ENCODE data around the gene WNT2.

The WNT2 gene

DNA sequence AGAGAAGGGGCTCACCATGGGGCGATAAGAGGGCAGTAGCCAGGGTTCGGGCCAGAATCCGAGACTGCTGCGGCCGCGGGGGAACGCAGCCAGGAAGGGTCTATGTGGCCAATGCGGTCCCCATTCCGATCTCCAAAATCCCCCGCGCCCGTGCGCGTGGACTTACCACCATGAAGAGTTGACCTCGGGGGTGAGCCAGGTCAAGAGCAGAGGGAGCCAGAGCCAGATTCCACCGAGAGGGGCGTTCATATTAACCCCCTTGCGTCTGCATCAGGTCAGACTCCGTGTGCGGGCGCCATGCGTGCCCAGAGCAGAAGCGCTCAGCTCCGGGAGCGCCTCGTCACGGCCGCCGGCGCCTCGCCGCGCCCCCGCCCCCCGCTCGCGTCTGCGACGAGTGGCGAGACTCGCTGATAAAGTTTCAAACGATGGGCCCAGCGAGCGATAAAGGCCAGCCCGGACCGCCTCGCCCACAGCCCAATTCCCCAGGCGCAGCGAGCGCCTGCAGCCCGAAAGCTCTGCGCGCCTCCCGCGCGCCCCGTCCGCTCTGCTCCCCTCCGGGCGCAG, at the start of gene WNT2:
Gene WNT2 (minus strand): TSS at position 318 of the 564 bp plus-strand sequence. CDS start 69 bp downstream, at position 249.
- DNase-seq (ENCODE audit: extremely low spot score): peak; percentile 33
- TF ChIP-seq NFRKB (IDR thresholded peaks at IDR 0.05) (no peak), ZNF384 (IDR thresholded peaks at IDR 0.05) (no peak), FOXM1 (IDR thresholded peaks at IDR 0.05; ENCODE audit: borderline replicate concordance) (no peak), FOXA1 (IDR thresholded peaks at IDR 0.05) (no peak)
- TF ChIP-seq, protein P1, sequence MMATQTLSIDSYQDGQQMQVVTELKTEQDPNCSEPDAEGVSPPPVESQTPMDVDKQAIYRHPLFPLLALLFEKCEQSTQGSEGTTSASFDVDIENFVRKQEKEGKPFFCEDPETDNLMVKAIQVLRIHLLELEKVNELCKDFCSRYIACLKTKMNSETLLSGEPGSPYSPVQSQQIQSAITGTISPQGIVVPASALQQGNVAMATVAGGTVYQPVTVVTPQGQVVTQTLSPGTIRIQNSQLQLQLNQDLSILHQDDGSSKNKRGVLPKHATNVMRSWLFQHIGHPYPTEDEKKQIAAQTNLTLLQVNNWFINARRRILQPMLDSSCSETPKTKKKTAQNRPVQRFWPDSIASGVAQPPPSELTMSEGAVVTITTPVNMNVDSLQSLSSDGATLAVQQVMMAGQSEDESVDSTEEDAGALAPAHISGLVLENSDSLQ (IDR thresholded peaks at IDR 0.05): no peak
- ChIA-PET CTCF (no interaction called here), POLR2A (no interaction called here)

DNA sequence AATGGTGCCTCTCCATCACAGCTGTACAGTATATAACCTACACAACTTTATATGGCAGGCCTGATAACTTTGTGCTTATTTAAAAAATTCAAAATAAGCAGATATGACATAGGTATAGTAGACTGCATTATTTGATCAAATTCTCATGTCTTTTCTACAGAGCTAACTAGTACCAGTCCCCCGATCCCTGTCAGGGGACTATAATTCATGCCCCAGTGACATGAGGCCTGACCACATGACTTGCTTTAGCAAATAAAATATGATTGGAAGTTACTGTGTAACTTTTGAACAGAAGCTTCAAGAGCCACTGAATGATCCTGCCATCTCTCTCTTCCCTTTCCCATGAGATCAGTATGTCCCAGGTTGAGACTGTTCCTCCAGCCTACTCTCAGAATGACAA, 49.2 kb upstream of the WNT2 start:
- ChIA-PET POLR2A (no interaction called here), CTCF (interaction anchor here (1.1 kb wide), 1 partner anchor 152 kb away, joined by 3 read pairs; no protein-coding TSS in a partner anchor)
- DNase-seq (ENCODE audit: extremely low spot score): no peak
- TF ChIP-seq FOXM1 (IDR thresholded peaks at IDR 0.05; ENCODE audit: borderline replicate concordance): no peak
- TF ChIP-seq BHLHE40 (IDR thresholded peaks at IDR 0.05; ENCODE audit: borderline replicate concordance): no peak
- TF ChIP-seq FOXK2 (IDR thresholded peaks at IDR 0.05): no peak
- TF ChIP-seq TARDBP (IDR thresholded peaks at IDR 0.05): no peak
- TF ChIP-seq ARNT (IDR thresholded peaks at IDR 0.05): no peak
- no peak for TF ChIP-seq SUZ12 (IDR thresholded peaks at IDR 0.05)
- TF ChIP-seq HDGF (IDR thresholded peaks at IDR 0.05; ENCODE audit: borderline replicate concordance): no peak
- no peak for TF ChIP-seq ELF4 (IDR thresholded peaks at IDR 0.05)
- TF ChIP-seq SP1 (IDR thresholded peaks at IDR 0.05): no peak
- TF ChIP-seq LEF1 (IDR thresholded peaks at IDR 0.05; ENCODE audit: borderline replicate concordance): no peak
- no peak for TF ChIP-seq L3MBTL2 (conservative IDR thresholded peaks at IDR 0.05)
- TF ChIP-seq FOXA1 (IDR thresholded peaks at IDR 0.05): no peak
- TF ChIP-seq, protein P1 (IDR thresholded peaks at IDR 0.05): no peak; the same call in 1 of the 2 replicates
- no peak for TF ChIP-seq NFRKB (IDR thresholded peaks at IDR 0.05)
- no peak for TF ChIP-seq CTBP1 (IDR thresholded peaks at IDR 0.05; ENCODE audit: borderline replicate concordance)
- no peak for TF ChIP-seq ZNF384 (IDR thresholded peaks at IDR 0.05)

DNA sequence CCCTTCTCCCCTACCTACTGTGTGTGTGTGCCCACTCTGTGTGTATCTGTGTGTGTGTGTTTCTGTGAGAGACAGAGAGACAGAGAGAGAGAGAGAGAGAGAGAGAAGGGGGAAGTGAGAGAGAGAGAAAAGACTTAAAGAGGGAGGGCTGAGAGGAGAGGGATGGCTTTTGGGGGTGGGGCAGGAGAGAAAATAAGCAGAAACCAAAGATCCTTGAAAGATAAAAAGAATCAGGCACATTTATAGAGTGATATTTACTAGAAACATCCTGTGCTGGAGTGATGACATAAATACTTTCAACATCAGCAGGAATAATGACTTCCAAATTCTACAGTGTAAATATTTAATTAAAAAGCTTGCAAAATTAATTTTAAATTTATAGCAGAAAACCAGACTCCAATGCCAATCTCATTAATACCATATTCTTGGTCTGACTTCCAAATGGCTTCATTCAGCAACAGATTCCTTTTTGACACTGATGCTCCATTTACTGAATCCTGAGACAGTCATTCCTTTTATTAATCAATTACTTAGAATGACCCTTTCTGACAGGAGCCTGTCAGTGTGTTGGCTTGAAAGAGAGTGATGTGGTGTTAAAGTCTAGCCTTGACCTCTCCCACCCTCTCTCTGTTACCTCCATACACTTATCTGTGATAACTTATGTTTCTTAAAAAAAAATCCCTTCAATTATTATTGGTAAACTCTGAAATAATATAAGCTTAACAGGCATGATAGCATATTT, 41.7 kb upstream of the WNT2 start:
- ChIA-PET CTCF (interaction anchor here (0.7 kb wide), 1 partner anchor 19 kb away, joined by 3 read pairs; no protein-coding TSS in a partner anchor), POLR2A (no interaction called here)
- no peak for DNase-seq (ENCODE audit: extremely low spot score)
- TF ChIP-seq SP1 (IDR thresholded peaks at IDR 0.05): no peak
- no peak for TF ChIP-seq BHLHE40 (IDR thresholded peaks at IDR 0.05; ENCODE audit: borderline replicate concordance)
- no peak for TF ChIP-seq L3MBTL2 (conservative IDR thresholded peaks at IDR 0.05)
- TF ChIP-seq LEF1 (IDR thresholded peaks at IDR 0.05; ENCODE audit: borderline replicate concordance): no peak
- no peak for TF ChIP-seq FOXA1 (IDR thresholded peaks at IDR 0.05)
- no peak for TF ChIP-seq FOXM1 (IDR thresholded peaks at IDR 0.05; ENCODE audit: borderline replicate concordance)
- TF ChIP-seq SUZ12 (IDR thresholded peaks at IDR 0.05): no peak
- no peak for TF ChIP-seq ARNT (IDR thresholded peaks at IDR 0.05)
- TF ChIP-seq HDGF (IDR thresholded peaks at IDR 0.05; ENCODE audit: borderline replicate concordance): no peak
- TF ChIP-seq, protein P1 (IDR thresholded peaks at IDR 0.05): no peak
- TF ChIP-seq FOXK2 (IDR thresholded peaks at IDR 0.05): no peak
- no peak for TF ChIP-seq CTBP1 (IDR thresholded peaks at IDR 0.05; ENCODE audit: borderline replicate concordance)
- TF ChIP-seq ZNF384 (IDR thresholded peaks at IDR 0.05): no peak

DNA sequence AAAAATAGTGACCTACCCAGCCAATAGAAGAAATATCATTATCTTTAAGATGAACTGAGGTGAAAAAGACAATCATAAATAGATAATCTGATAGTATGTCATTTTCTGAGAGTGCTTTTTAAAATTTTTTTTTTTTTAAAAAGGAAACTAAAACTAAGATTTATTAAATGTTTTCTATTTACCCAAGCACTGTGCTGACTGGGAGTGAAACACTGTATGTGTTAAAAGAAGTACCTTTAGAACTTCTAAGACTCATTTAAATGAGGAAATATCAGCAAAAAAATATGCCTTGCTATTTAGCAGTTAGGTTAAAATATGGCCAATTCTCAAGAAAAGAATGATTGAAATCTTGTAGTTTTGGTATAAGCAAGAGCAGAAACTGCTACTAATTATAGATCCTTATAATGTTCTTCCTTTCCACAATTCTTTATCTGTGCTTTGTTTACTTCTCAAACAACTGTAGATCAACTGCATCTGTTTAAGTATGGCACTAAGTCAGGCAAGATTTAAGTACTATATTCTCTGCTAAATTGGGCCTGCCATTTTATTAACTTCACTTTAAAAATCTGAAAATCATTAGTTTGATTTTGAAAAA, 39.5 kb upstream of the WNT2 start:
- DNase-seq (ENCODE audit: extremely low spot score): no peak

More for the DNA sequence above, 39.5 kb upstream of the WNT2 start:
- ChIA-PET CTCF (no interaction called here), POLR2A (no interaction called here)
- TF ChIP-seq HDGF (IDR thresholded peaks at IDR 0.05; ENCODE audit: borderline replicate concordance) (no peak), SP1 (IDR thresholded peaks at IDR 0.05) (no peak), FOXK2 (IDR thresholded peaks at IDR 0.05) (no peak), ZNF384 (IDR thresholded peaks at IDR 0.05) (no peak), LEF1 (IDR thresholded peaks at IDR 0.05; ENCODE audit: borderline replicate concordance) (no peak), ELF4 (IDR thresholded peaks at IDR 0.05) (no peak), ARNT (IDR thresholded peaks at IDR 0.05) (no peak), SUZ12 (IDR thresholded peaks at IDR 0.05) (no peak), TARDBP (IDR thresholded peaks at IDR 0.05) (no peak), L3MBTL2 (conservative IDR thresholded peaks at IDR 0.05) (no peak), BHLHE40 (IDR thresholded peaks at IDR 0.05; ENCODE audit: borderline replicate concordance) (no peak), CTBP1 (IDR thresholded peaks at IDR 0.05; ENCODE audit: borderline replicate concordance) (no peak), FOXA1 (IDR thresholded peaks at IDR 0.05) (no peak), FOXM1 (IDR thresholded peaks at IDR 0.05; ENCODE audit: borderline replicate concordance) (no peak)
- TF ChIP-seq, protein P1 (IDR thresholded peaks at IDR 0.05): no peak

Measured in HEK293T (cell line).